HS-5 (cell line): ENCODE results near the gene FOXP3.

Experiments
- DNase-seq: peaks from one replicate; pipeline ENCODE4 v3.0.0-alpha.2; 2012; ENCODE audit warnings: low read depth

FOXP3 gene

DNA sequence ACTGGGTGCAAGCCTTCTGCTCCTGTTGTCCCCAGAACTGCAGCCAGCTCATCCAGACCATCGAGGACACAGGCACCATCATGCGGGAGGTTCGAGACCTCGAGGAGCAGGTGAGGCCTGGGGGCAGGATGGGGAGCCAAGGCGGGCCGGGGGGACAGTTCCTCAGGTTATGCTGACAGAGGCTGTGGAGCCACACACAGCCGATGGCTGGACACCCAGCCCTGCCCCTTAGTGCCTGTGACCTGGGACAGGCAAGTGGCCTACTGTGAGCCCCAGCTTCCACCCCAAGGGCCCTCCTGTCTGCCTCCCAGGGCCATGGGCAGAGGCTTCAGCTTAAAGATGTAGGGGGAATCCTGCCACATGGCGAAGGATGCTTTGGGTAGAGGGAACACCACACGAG lies 14.9 kb downstream of the FOXP3 start:
- no peak for DNase-seq

DNA sequence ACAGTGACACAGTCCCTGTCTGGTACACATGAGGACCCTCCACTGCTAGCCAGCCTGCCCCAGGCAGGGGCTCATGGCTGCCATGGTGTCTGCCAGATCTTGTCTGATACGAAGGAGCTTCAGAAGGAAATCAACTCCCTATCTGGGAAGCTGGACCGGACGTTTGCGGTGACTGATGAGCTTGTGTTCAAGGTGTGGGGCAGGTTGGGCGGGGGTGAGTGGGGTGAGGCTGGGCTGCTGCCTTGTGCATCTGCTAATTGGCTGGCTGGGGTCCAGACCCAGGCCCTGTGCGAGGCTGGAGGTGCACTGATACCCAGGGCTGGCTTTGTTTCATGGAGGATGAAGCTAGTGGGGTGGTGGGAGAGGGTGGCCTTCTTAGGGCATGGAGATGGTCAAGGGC lies 15.4 kb downstream of the FOXP3 start:
- DNase-seq, result no peak

DNA sequence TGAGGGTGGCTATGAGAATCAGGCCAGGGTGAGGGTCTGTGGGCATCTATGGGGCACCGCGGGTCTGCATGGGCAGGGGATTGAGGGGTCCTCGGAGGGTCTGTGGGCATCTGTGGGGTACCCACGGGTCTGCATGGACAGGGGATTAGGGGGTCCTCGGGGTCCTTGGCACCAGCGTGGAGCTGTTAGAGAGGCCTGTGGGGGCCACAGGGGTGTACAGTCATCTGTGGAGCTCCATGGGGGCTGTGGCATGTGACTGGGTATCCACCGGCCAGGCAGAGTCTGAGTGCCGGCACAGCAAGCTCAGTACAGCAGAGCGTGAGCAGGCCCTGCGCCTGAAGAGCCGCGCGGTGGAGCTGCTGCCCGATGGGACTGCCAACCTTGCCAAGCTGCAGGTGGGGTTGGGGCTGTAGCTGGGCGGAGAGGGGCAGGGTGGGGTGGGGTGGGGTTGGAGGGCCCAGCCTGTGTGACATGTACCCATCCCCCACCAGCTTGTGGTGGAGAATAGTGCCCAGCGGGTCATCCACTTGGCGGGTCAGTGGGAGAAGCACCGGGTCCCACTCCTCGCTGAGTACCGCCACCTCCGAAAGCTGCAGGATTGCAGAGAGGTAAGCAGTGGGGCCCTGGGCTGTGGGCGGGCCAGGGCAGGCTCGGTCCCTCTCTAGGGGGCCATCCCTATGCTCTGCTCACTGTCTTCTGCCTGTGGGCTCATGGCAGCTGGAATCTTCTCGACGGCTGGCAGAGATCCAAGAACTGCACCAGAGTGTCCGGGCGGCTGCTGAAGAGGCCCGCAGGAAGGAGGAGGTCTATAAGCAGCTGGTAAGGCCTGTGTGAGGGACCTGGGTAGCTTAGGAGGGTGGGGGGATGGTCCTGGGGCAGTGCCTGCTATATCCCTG lies 16.3 kb downstream of the FOXP3 start:
- DNase-seq, result no peak

DNA sequence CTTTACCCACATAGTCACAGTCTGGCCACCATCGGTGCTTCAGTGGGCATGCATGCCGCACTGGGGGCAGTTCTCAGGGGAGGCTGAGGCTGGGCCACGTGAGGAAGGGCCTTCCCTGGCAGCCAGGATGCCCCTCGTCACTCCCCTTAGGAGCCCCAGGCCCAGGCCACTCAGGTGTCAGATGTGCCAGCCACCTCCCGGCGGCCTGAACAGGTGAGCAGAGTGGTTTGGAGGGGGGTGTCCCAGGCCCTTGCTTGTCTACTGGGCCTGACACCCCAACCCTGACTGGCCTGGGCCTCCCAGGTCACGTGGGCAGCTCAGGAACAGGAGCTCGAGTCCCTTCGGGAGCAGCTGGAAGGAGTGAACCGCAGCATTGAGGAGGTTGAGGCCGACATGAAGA lies 17.2 kb downstream of the FOXP3 start:
- DNase-seq, result no peak

DNA sequence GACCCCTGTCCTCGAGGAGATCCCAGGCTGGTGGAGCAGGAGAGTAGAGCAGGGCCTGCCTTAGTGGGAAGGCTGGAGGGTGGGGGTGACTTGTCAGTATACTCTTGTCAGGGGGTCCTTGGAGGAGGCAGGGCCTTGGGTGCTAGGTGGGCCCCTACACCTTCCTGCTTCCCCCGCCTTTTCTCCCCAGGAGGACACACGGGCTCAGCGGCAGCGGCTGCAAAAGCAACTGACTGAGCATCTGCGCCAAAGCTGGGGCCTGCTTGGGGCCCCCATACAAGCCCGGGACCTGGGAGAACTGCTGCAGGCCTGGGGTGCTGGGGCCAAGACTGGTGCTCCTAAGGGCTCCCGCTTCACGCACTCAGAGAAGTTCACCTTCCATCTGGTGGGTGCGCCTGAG lies 18.0 kb downstream of the FOXP3 start:
- no peak for DNase-seq

DNA sequence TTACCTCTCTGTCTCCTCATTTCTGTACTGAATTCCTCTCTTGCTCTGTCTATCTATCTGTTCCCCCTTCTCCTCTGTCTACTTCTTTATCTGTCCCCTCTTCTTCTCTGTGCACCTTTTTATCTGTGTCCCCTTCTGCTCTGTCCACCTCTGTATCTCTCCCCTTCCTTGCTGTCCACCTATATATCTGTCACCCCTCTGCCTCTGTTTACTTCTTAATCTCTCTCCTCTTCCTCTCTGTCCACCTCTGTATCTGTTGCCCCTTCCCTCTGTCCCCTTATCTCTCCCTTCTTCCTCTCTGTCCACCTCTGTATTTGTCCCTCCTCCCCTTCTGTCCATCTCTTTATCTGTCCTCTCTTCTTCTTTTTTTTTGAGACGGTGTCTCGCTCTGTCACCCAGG lies 20.3 kb downstream of the FOXP3 start:
- DNase-seq, result no peak

DNA sequence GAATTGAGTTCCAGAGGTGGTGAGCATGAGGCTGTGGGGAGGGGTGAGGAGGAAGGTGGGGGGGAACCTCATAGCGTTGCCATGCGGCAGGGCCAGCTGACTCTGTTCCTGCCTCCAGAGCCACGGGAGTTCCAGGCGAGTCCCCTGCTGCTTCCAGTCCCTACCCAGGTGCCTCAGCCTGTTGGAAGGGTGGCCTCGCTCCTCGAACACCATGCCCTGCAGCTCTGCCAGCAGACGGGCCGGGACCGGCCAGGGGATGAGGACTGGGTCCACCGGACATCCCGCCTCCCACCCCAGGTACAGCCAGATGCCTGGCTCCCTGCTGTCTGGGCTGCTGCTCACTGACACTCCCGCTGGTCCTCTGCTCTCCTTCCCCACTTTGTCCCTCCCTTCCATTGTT lies 21.3 kb downstream of the FOXP3 start:
- no peak for DNase-seq

DNA sequence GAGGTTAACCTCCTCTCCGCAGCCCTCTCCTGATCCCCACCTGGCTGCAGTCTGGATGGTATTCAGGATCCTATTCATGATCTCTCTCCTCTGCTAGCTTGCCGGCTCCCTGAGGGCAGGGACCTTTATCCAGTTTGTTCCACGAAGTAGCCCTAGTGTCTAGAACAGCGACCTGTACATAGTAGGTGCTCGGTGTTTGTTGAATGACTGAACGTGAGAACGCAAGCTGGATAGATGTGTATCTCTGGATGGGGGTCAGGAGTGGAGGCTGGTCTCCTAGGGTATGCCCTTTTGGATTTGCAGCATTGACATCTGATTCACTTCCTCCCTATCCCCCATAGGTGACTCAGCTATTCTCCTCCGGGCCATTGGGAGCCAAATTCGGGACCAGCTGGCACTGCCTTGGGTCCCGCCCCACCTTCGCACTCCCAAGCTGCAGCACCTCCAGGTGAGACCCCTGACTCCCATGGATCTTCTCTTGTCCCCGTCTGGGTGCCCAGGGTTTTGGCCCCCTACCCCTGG lies 21.9 kb downstream of the FOXP3 start:
- DNase-seq, result no peak

DNA sequence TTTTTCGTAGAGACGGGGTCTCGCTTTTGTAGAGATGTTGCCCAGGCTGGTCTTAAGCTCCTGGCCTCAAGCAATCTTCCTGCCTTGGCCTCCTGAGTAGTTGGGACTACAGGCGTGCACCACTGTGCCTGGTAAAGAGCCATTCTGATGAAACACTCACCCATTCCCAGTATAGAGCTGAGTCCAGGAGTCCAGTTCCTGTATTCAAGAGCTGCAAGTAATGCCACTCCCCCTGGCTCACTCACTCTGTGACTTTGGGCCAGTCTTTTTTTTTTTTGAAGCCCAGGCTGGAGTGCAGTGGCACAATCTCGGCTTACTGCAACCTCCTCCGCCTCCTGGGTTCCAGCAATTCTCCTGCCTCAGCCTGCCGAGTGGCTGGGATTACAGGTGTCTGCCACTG lies 25.8 kb downstream of the FOXP3 start:
- DNase-seq, result no peak

DNA sequence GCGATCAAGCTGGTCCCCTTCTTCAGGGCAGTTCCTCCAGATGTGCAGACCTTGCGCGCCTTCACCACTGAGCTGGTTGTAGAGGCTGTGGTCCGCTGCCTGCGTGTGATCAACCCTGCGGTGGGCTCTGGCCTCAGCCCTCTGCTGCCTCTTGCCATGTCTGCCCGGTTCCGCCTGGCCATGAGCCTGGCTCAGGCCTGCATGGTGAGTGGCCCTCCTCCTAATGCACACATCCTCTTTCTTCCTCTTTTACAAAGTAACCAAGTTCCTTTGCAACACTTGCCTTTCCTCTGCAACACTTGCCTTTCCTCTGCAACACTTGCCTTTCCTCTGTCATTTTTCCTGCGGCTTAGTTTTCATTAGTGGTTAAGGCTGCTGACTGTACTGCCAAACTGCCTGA lies 27.4 kb downstream of the FOXP3 start:
- no peak for DNase-seq

DNA sequence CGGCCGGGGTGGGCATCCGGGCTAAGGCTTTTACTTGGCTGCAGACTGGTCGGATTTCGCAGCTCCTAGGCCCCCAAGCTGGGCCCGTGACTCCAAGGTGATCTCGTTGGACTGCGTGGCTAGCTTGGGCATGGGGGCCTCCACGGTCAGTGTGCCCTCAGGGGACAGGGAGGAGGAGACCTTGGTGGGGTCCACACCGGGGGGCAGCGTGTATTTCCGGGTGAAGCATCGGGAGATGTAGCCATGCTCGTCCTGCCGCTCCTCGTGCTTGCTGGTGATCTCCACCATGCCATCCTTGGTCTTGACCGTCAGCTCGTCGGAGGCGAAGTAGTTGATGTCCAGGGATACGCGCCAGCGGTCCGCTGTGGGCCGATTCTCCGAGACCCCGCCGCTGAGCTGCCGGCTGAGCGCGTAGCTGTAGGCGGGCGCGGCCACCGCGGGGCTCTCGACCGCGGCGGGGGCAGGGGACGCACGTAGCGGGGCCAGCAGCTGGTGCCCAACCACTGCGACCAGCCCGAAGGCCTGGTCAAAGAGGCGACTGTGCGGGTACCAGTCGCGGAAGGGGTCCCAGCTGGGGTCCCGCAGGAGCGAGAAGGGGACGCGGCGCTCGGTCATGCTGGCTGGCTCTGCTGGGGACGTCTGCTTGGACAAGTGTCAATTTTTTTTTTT lies 30.5 kb downstream of the FOXP3 start:
- DNase-seq, result no peak

DNA sequence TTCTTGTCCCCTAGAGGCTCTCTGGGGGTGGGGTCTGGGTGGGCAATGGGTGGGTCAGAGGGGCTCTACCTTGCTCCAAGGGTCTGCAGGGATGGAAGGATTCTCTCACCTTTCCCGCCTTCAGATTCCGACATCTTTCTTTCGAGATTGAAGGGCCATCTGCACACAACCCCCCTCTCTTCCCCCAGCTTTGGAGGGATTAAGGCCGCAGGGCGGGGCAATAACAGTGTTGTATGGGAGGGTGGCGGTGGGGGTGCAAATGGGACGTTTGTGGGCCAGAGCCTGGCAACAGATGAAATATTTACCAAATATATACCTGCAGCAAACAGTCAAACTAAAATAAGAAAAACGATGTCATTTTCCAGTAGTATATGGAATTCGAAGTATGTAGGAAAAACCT lies 31.3 kb downstream of the FOXP3 start, which contains the start of gene CACNA1F:
TSS of gene CACNA1F (minus strand) at position 165 of the 400 bp plus-strand sequence. CDS start at position 134, 31 bp downstream.
- DNase-seq, result no peak

DNA sequence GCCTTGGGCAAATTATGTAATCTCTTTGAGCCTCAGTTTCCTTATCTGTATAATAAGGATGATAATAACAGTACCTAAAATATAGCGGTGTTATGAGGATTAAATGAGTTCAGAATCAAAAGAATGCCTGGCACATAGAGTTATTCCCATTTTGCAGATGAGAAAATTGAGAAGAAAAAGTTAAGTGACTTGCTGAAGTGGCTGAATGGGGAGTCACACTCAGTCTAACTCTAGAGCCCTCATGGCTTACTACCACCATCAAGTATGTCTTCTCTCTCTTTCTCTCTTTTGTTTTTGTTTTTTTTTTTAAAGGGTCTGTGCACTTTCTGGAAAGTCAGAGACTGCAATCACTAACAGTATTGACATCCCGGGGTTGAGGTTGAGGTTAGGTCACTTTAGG lies 32.0 kb downstream of the FOXP3 start:
- DNase-seq, result no peak

DNA sequence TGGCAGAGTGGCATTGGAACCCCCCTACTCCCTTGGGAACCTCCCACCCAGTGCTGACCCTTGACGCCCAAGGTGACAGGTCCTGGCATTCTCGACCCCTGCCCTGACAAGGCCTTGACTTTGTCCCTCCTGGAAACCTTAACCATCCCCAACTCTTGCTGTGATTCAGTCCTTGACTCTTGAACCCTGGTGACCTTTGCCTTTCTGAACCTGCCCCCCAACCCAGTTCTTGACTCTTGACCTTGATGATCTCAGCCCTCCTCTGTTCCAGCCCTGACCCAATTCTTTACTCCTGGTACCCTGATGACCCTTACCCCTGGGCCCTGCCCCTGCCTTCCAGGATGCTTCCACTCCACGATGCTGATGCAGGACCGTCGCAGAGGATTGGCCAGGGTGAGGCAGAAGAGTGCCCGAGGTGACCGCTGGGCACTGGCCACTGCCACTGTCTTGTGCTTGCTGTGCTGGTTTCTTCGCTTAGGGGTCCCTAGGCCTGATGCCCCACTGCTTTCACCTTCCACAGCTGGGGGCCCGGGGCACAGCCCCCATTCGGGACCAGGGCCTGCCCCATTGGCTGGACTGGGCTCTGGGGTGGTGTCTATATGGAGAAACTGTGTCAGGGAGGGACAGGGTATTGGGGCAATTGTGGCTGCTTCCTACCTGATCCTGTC lies 33.0 kb downstream of the FOXP3 start:
- no peak for DNase-seq

DNA sequence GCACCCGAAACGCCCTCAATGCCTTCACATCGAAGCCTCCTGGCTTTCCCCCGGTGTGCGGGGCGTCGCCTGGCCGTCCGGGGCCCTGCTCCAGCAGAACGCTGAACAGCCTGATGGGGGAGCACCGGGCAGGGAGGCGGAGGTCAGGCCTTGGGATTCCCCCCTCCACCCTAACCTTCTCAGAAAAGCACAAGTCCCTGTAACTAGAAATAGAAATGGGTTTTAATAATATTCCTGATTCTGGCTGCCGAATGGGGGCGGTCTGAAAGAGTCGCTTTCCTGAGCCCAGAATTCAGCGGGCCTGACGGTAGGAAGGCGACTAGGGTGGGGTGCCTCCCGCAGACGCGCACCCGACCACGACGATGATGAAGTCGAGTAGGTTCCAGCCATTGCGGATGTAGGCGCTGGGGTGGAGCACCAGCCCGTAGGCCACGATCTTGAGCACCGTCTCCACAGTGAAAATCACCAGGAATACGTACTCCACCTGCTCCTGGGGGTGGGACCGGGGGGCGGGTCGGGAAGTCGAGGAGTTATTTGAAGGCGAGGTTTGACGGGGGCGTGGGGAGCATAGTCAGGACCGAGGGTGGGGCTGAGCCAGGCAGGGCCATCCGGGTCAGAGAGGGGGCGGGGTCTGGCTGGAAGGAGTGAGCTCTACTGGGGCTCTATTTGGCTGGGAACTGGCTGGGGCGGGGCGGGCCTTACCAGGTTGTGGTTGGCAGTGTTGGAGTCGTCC lies 33.8 kb downstream of the FOXP3 start:
- no peak for DNase-seq

DNA sequence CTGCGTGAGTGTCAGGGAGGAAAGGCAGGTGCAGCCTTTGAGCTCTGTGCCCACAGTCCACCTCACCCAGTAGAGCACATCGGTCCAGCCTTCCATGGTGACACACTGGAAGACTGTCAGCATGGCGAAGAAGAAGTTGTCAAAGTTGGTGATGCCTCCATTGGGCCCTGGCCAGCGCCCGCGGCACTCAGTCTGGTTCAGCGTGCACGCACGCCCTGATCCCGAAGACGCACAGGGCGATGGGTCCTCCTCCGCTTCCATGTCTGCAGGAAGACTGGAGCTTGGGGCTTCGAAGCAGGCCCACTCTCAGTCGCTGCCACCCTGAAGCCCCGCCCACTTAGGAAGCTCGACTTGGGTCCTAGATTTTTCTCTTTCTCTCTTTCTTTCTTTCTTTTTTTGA lies 36.3 kb downstream of the FOXP3 start:
- no peak for DNase-seq

DNA sequence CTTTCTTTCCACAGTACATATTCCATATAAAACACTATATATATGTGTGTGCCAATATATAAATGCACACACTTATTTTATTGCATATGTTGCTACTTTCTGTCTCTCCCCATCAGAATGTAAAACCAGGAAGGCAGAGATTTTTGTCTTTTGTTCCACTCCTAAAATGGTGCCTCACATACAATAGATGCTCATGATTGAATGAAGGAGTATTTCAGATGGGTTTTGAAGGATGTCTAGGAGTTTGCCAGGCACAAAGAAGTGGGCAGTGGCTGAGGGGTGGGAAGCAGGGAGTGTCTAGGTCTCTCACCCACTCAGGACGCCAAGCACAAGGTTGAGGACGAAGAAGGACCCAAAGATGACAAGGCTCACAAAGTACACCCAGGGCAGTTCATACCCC lies 36.8 kb downstream of the FOXP3 start:
- no peak for DNase-seq

DNA sequence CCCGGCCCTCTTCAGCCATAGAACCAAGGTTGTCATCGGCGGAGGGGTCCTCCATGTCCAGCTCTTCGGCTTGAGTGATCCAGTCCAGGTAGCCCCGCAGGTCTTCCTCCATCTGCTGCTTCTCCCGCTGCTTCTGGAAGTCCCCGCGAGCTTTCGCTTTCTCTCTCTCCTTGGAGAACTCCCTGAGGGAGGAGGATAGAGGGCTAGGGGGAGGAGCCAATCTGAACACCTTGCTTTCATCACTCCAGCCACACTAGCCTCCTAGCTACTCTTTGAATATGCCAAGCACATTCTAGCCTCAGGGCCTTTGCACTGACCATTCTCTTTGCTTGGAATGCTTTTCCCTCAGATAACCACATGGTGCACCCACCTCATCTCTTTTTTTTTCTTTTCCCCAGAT lies 37.6 kb downstream of the FOXP3 start:
- DNase-seq, result no peak

DNA sequence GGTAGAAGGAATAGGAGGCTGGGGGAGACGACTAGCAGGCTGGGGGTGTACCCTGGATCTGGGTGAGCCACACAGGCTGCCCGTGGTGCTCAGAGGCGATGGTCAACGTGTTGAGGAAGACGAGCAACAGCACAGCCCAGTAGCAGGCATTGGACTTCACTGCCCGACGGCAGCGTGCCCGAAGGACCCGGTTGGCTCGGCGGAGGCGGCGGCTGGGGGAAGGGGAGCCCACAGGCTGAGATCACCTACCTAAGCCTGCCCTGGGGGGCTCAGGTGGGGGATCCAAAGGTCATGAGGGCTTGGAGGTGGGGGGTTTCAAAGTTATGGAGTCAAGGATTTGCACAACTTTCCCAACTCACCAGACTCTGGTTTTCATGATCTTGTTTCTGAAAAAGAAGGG lies 38.7 kb downstream of the FOXP3 start:
- no peak for DNase-seq

DNA sequence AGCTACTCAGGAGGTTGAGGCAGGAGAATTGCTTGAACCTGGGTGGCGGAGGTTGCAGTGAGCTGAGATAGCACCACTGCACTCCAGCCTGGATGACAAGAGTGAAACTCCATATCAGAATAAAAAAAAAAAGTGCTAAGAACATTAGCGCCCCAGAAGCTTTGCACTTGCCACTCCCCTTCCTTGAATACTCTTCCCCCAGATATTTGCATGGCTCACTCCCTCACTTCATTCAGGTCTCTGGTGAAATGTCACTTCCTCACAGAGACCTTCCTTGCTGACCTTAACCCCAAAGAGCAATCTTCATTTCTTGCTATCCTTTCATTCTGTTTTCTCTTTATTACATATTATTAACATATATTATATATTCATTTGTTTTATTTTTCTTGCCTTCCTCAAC lies 42.6 kb downstream of the FOXP3 start:
- no peak for DNase-seq

DNA sequence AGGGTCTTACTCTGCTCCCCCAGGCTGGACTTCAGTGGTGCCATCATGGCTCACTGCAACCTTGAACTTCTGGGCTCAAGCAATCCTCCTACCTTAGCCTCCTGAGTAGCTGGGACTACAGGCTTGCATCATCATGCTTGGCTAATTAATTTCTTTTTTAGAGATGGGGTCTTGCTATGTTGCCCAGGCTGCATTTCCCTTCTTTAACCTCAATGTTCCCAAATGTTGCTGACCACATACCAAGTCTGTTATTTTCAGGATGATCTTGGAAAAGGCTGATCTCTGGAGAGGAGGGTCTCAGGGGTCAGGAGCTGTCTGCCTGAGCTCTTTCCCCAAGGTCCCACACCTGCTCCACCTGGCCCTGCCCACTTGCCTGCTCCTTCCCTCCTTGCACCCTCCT lies 44.4 kb downstream of the FOXP3 start:
- no peak for DNase-seq

DNA sequence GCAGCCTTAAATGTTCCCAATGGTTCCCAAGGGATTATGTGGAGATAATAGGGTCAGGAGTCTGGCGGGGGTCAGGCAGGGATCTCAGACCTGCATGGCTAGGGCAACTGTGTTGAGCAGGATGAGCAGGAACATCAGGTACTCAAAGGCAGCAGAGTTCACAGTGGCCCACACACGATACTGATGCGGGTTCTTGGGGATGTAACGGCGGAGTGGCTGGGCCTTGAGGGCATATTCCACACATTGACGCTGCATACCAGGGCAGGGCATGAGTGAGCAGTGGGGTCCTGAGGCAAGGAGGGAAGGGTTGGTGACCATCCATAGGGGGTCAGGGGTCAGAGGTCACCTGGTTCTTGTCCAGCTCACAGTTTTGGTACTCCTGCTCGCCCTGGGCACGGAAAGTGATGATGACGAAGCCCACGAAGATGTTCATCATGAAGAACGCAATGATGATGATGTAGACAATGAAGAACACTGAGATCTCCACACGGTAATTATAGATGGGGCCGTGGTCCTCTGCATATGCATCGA lies 49.4 kb downstream of the FOXP3 start:
- DNase-seq, result no peak
